ENCODE results near the gene CFB. TPM values are rescaled to one million over a fixed set of nuclear protein-coding genes. Genes with fewer than 3 reads are reported as not detected.

CFB gene
- total and polyA plus RNA-seq, 4 donors, result 2,016 to 3,272 (median 3,140) TPM

DNA sequence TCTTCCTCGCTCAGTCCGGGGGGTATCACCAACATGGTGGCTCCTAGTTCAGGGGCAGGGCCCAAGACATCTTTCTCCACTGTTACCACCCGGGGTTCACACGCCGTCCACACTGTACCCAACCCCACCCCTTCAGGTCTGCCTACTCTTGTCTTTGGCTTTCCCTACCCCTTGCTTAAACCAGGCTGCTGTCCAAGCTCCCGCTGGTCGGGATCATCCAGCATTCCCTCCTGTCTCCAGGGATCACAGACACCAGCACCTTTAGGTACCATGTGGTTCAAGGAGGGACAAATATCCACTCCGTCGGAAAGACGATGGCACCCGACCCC lies 12.5 kb downstream of the CFB start:
- TF ChIP-seq, protein P1, sequence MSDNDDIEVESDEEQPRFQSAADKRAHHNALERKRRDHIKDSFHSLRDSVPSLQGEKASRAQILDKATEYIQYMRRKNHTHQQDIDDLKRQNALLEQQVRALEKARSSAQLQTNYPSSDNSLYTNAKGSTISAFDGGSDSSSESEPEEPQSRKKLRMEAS (IDR thresholded peaks at IDR 0.05), result no peak
- Histone ChIP-seq H3K9me3 (ENCODE audit: control insufficient read depth in 4 of 4, low read length in 3 of 4) (no peaks in the 10 kb centered on the region), H3K9ac (ENCODE audit: low read depth in 1 of 2, low read length in 2 of 2) (peak overlapping the region; percentile 66 to 91), H3K4me1 (ENCODE audit: control insufficient read depth in 4 of 4, insufficient read depth in 4 of 4, low read length in 3 of 4) (peaks cover 4 to 27% (median 22%) of the 10 kb centered on the region in 4 donors), H3K27me3 (ENCODE audit: control insufficient read depth in 4 of 4, insufficient read depth in 4 of 4, low read length in 3 of 4) (no peaks in the 10 kb centered on the region), H3K4me3 (ENCODE audit: low read depth in 1 of 3, low read length in 3 of 3) (peak overlapping the region; percentile 55 to 97 (median 91)), H3K27ac (ENCODE audit: low read depth in 1 of 2, low read length in 2 of 2) (peak overlapping the region; percentile 79 to 87), H3K36me3 (ENCODE audit: control insufficient read depth in 4 of 4, insufficient read depth in 3 of 4, low read depth in 1 of 4, low read length in 3 of 4) (peaks cover 10 to 60% (median 39%) of the 10 kb centered on the region in 4 donors)
- 10% methylated on average over 11 of the region's 11 CpGs for WGBS
- no peak for DNase-seq (ENCODE audit: low spot score)

DNA sequence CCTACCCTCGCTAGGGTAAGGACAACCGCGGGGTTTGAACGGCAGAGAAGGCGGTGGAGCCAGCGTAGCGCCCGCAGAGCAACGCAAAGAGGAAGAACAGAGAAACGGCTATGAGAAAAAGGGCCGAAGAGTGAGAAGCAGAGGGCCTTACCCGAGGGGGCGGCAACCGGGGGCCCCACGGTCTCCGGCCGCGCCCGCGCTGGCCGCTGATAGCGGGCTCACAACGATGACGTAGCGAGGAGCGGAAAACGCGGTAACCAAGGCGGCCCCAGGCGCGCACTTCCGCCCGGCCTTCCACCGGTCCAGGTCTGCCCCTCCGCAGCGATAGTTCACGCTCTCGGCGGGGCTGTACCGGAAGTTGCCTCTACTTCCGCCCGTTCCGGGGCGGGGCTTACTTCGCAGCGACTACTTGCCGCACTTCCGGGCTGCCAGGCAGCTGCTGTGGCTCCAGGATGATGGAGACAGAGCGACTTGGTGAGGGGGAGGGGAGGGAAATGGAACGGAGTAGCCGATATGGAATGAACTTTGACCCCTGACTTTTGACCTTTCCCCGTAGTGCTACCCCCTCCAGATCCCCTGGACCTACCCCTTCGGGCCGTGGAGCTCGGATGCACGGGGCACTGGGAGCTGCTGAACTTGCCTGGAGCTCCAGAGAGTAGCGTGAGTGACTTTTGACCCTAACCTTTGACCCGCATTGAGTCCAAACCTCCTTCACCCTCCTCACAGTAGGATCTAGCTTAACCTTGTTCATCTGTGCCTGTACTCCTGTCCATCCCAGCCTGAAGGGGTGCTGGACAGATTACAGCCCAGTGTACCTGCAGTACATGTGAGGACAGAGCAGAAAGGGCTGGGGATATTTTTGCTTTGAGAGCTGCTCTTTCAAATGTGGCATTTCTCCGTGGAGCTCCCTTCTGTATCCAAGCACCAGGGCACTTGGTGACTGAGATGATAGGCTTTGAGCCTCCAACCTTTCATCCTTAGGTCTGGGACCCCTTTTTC lies 13.1 kb downstream of the CFB start, which contains the start of the genes NELFE and SKIC2:
NELFE (minus strand) TSS at position 231 of the 999 bp plus-strand sequence. CDS start 525 bp downstream, outside the sequence.
SKIC2 (plus strand) TSS at position 435 of the 999 bp plus-strand sequence; CDS start at position 453, 18 bp downstream.
- WGBS, result under 1% methylated on average over 59 of the region's 59 CpGs
- peak within 1 kb of the TSS; percentile 55 to 97 (median 91) for H3K4me3 ChIP-seq (ENCODE audit: low read depth in 1 of 3, low read length in 3 of 3)
- peak within 1 kb of the TSS; percentile 79 to 87 for H3K27ac ChIP-seq (ENCODE audit: low read depth in 1 of 2, low read length in 2 of 2)
- DNase-seq (ENCODE audit: low spot score), result peak; percentile 99
- no peaks in the 10 kb centered on the region for H3K9me3 ChIP-seq (ENCODE audit: control insufficient read depth in 4 of 4, low read length in 3 of 4)
- peak within 1 kb of the TSS; percentile 72 to 91 for H3K9ac ChIP-seq (ENCODE audit: low read depth in 1 of 2, low read length in 2 of 2)
- no peaks in the 10 kb centered on the region for H3K27me3 ChIP-seq (ENCODE audit: control insufficient read depth in 4 of 4, insufficient read depth in 4 of 4, low read length in 3 of 4)
- no peak for TF ChIP-seq FOXA1 (IDR thresholded peaks at IDR 0.05)
- TF ChIP-seq HNF4A (conservative IDR thresholded peaks at IDR 0.05), result peak; percentile 82 to 89
- TF ChIP-seq, protein P1 (IDR thresholded peaks at IDR 0.05), result peak; percentile 86
- peak; percentile 52 to 58 for TF ChIP-seq RAD21 (IDR thresholded peaks at IDR 0.05)
- no peak for TF ChIP-seq TAF1 (conservative IDR thresholded peaks at IDR 0.05)
- TF ChIP-seq GABPA (IDR thresholded peaks at IDR 0.05 in 1 of 2, conservative IDR thresholded peaks at IDR 0.05 in 1 of 2), result peak; percentile 98 to 100
- TF ChIP-seq, protein P2, sequence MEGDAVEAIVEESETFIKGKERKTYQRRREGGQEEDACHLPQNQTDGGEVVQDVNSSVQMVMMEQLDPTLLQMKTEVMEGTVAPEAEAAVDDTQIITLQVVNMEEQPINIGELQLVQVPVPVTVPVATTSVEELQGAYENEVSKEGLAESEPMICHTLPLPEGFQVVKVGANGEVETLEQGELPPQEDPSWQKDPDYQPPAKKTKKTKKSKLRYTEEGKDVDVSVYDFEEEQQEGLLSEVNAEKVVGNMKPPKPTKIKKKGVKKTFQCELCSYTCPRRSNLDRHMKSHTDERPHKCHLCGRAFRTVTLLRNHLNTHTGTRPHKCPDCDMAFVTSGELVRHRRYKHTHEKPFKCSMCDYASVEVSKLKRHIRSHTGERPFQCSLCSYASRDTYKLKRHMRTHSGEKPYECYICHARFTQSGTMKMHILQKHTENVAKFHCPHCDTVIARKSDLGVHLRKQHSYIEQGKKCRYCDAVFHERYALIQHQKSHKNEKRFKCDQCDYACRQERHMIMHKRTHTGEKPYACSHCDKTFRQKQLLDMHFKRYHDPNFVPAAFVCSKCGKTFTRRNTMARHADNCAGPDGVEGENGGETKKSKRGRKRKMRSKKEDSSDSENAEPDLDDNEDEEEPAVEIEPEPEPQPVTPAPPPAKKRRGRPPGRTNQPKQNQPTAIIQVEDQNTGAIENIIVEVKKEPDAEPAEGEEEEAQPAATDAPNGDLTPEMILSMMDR (IDR thresholded peaks at IDR 0.05; ENCODE audit: low read depth, low read length, missing input control), result no peak
- TF ChIP-seq, protein P3, sequence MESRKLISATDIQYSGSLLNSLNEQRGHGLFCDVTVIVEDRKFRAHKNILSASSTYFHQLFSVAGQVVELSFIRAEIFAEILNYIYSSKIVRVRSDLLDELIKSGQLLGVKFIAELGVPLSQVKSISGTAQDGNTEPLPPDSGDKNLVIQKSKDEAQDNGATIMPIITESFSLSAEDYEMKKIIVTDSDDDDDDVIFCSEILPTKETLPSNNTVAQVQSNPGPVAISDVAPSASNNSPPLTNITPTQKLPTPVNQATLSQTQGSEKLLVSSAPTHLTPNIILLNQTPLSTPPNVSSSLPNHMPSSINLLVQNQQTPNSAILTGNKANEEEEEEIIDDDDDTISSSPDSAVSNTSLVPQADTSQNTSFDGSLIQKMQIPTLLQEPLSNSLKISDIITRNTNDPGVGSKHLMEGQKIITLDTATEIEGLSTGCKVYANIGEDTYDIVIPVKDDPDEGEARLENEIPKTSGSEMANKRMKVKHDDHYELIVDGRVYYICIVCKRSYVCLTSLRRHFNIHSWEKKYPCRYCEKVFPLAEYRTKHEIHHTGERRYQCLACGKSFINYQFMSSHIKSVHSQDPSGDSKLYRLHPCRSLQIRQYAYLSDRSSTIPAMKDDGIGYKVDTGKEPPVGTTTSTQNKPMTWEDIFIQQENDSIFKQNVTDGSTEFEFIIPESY (IDR thresholded peaks at IDR 0.05), result peak; percentile 60
- TF ChIP-seq HNF4G (IDR thresholded peaks at IDR 0.05), result peak; percentile 70
- TF ChIP-seq, protein P4, sequence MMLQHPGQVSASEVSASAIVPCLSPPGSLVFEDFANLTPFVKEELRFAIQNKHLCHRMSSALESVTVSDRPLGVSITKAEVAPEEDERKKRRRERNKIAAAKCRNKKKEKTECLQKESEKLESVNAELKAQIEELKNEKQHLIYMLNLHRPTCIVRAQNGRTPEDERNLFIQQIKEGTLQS (IDR thresholded peaks at IDR 0.05), result peak; percentile 32
- TF ChIP-seq FOXA2 (IDR thresholded peaks at IDR 0.05), result peak; percentile 32
- TF ChIP-seq YY1 (IDR thresholded peaks at IDR 0.05), result peak; percentile 87
- TF ChIP-seq RXRA (IDR thresholded peaks at IDR 0.05), result peak; percentile 85 to 94
- peak; percentile 90 for TF ChIP-seq SP1 (IDR thresholded peaks at IDR 0.05)
- TF ChIP-seq EGR1 (IDR thresholded peaks at IDR 0.05; ENCODE audit: low read depth in 2 of 2), result peak; percentile 80 to 90
- TF ChIP-seq JUND (IDR thresholded peaks at IDR 0.05), result peak; percentile 59 to 73
- peak; percentile 100 for TF ChIP-seq NR2F2 (IDR thresholded peaks at IDR 0.05)
- TF ChIP-seq, protein P5, sequence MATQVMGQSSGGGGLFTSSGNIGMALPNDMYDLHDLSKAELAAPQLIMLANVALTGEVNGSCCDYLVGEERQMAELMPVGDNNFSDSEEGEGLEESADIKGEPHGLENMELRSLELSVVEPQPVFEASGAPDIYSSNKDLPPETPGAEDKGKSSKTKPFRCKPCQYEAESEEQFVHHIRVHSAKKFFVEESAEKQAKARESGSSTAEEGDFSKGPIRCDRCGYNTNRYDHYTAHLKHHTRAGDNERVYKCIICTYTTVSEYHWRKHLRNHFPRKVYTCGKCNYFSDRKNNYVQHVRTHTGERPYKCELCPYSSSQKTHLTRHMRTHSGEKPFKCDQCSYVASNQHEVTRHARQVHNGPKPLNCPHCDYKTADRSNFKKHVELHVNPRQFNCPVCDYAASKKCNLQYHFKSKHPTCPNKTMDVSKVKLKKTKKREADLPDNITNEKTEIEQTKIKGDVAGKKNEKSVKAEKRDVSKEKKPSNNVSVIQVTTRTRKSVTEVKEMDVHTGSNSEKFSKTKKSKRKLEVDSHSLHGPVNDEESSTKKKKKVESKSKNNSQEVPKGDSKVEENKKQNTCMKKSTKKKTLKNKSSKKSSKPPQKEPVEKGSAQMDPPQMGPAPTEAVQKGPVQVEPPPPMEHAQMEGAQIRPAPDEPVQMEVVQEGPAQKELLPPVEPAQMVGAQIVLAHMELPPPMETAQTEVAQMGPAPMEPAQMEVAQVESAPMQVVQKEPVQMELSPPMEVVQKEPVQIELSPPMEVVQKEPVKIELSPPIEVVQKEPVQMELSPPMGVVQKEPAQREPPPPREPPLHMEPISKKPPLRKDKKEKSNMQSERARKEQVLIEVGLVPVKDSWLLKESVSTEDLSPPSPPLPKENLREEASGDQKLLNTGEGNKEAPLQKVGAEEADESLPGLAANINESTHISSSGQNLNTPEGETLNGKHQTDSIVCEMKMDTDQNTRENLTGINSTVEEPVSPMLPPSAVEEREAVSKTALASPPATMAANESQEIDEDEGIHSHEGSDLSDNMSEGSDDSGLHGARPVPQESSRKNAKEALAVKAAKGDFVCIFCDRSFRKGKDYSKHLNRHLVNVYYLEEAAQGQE (IDR thresholded peaks at IDR 0.05), result peak; percentile 55
- H3K36me3 ChIP-seq (ENCODE audit: control insufficient read depth in 4 of 4, insufficient read depth in 3 of 4, low read depth in 1 of 4, low read length in 3 of 4), result peaks cover 11 to 59% (median 38%) of the 10 kb centered on the region in 4 donors
- H3K4me1 ChIP-seq (ENCODE audit: control insufficient read depth in 4 of 4, insufficient read depth in 4 of 4, low read length in 3 of 4), result peaks cover 4 to 32% (median 22%) of the 10 kb centered on the region in 4 donors
